Fibroblast of skin of right biceps (primary cell): ENCODE data around the gene SEPTIN14.
"Not testable (repeated sequence)": the region's sequence is repeated elsewhere in the genome, so short reads cannot be mapped to it uniquely, and the experiment has no call there.

Experiments used
- DNase-seq: peaks from one replicate; pipeline ENCODE4 v3.0.0-alpha.2; 2013

The SEPTIN14 gene

DNA sequence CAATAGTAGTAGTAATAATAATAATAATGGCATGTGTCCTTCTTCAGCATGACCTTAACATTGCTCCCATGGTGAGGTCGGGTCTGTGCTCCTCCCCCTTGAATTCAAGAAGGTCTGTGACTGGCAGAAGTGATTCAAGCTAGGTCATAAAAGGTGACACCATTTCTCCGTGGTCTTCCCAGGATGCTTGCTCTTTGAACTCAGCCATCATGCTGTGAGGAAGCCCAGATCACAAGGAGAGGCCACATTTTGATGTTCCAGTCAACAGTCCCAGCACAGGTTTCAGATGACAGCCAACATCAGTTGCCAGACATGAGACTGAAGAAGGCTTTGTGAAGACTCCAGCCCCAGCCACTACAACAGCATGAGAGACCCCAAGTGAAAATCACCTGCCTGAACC is 83.9 kb downstream of the SEPTIN14 start:
- no peak for DNase-seq

DNA sequence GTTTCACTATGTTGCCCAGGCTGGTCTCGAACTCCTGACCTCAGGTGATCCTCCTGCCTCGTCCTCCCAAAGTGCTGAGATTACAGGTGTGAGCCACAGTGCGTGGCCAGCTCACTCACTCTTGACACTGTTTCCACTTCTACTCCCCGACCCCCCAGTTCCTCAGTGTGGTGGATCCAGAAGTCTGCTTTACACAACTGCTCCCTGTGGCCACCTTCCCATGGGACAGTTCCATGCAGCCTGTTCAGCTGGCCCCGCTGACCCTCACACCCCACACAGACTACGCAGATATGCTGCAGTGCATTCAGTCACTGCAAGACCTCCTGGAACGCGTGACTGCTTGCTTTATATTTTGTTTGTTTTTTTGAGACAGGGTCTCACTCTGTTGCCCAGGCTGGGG is 86.4 kb downstream of the SEPTIN14 start:
- no peak for DNase-seq

DNA sequence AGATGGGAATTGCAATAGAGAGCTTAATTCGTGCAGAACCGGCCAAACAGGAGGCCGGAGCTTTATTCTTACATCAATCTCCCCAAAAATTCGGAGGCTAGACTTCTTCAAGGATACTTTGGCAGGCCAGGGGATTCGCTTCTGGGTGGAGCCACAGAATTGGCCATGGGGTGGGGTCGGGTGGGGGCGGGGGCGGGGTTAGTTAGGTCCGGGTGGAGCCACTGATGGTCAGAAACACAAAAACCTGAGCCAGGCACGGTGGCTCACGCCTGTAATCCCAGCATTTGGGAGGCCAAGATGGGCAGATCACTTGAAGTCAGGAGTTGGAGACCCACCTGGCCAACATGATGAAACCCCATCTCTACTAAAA is 87.5 kb downstream of the SEPTIN14 start:
- no peak for DNase-seq

DNA sequence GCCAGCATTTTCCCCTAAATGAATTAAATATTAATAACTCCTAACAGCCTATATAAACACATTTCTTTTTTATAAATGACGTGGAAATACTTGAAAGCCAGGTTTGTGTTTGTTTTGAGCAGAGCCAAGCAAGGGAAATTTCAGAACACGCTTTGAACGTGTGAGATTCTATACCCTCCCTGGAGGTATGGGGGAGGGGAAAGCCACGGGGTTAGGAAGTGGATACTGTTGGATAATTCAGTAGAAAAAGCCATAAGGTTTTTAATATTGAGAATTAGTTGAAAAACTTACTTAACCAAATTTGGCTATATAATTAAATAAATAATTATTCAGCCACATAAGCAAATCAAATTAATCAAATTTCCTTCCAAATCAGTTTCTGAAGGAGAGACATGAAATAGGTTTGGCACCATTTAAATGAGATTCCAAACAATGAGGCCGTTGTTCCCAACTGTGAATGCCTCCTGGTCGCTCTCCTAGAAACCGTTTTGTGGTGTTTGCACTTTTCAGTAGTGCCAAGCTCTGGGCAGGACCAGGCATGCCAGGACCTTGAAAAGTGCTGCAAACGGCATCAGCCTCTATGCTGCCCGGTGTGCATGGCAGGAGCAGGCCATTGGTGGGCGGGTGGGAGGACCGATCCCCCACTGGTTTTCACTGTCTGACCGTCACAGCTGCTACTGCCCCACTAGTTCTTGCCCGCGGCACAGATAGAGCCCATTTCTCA is 88.1 kb downstream of the SEPTIN14 start:
- no peak for DNase-seq

DNA sequence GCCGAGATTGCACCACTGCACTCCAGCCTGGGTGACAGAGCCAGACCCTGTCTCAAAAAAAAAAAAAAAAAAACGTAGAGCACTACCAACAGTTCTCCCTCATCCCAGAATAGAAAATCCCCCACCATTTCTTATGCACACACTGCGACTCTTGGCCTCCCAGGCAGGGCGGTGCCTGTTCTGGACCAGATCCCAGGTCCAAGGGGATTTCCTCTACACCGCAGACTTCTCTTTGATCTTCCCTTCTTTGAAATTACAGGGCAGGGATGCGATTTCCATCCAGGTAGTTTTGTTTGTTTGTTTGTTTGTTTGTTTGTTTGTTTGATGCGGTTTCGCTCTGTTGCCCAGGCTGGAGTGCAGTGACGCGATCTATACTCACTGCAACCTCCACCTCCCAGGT is 91.8 kb downstream of the SEPTIN14 start:
- DNase-seq = no peak

DNA sequence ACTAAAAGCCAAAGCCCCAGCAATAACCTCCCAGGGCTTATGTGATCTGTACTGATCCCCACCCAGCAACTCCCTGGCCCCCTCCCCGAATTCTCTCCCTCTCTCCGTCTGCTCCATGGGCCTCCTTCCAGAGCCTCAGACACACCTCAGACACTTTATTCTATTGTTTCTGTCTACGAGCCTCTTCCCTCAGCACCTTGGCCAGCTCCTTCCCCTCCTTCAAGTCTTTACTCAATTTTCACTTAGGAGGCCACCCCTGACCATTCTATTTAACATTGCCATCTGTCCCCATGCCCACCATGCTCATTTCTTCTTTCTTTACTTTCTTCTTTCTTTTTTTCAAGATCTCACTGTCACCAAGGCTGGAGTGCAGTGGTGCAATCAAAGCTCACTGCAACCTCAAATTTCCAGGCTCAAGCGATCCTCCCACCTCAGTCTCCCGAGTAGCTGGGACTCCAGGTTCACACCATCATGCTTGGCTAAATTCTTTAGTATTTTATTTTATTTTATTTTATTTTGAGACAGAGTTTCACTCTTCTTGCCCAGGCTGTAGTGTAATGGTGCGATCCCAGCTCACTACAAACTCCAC is 109.2 kb downstream of the SEPTIN14 start:
- DNase-seq = not testable (repeated sequence)

DNA sequence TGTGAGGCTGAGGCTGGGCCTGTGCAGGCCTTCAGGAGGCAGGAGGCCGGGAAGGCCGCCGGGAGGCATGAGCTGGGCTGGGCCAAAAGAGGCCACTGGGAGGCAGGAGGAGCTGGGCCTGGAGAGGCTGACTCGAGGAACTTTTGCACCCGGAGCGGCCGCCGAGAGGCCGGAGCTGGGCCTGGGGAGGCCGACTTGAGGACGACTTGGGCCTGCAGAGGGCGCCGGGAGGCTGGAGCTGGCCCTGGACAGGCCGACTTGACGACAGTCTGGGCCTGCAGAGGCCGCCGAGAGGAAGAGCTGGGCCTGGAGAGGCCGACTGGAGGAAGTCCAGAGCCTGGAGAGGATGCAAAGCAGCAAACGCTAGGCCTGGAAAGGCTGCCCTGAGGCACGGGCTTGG is 117.8 kb downstream of the SEPTIN14 start:
- not testable (repeated sequence) for DNase-seq
